Activated CD4-positive, alpha-beta T cell treated with anti-CD3 and anti-CD28 coated beads, Interleukin-2, Interleukin-6, amounts not matched to agents 100 ng/mL and 50 ng/mL, durations not matched to agents 16 hours and 8 hours (primary cell): ENCODE data around the gene TRIM33.
A peak's percentile ranks its signal among the peaks of the same experiment; 100 is the strongest.
"Not testable (repeated sequence)": the region's sequence is repeated elsewhere in the genome, so short reads cannot be mapped to it uniquely, and the experiment has no call there.

Source experiments
- DNase-seq: peaks from one replicate; pipeline ENCODE4 v3.0.0-alpha.2; 2020

Gene TRIM33

DNA sequence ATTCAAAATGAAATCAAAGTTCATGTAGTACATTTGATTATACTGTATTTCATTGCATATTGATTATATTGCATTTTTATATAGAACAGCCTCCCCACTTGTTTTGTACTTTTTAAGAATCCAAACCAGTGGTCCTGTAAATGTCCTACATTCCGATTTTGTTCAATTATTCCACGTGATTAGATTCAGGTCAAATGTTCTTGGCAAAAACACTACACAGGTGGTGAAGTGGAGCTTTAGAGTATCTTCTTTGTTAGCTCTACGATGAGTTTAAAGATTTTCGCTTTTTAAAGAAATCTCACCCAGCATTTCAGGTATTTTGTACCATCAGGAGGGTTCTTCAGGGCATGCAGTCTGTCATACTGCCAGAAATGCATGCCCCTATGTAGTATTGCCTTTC lies 120.6 kb downstream of the TRIM33 start:
- no peak for DNase-seq

DNA sequence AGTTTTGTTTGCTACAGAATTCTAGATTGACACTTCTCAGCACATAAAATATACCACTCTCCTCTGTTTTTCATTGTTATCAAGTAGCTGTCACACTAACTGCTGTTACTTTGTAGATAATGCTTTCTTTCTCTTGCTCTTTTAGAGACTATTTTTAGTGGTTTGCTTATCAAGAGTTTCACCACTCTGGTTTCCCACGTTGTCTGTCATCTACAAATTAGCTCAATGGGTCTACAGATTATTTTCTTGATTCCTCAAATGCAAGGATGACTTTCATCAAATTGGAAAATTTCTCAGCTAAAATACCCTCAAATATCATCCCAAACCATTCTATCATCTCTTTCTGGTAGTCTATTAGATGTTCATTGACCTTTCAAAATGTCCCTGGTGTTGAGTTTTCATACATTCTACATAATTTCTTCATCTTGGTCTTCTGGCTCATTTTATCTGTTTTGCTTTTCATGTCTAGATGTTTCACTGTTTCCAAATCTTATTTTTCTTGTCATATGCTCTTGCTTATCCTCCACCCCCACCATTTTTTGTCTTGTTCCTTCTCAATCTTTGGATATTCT lies 122.5 kb downstream of the TRIM33 start:
- DNase-seq: no peak

DNA sequence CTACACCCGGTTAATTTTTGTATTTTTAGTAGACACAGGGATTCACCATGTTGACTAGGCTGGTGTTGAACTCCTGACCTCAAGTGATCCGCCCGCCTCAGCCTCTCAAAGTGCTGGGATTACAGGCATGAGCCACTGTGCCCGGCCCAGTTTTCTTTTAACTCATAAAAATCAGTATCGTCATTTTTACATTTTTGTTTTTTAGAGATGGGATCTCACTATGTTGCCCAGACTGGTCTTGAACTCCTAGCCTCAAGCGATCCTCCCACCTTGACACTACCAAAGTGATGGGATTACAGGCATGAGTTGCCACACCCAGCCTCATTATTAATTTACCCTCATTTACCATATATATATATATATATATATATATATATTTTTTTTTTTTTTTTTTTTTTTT lies 123.4 kb downstream of the TRIM33 start:
- DNase-seq: not testable (repeated sequence)

DNA sequence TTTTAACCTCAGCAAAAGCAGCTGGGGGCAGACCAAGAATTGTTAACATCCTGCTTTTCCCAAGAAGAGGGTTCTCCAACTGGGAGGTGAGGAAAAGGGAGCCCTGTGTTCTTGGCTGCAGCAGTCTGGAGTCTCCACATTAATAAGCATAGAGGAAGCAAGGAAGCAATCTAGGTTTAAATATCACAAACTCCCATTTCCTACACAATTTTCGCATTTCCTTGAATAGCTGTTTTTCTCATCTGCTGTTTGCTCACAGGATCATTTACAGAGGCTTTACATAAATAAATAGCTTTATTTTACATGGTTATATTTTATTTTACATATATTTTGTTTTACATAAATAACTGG lies 124.0 kb downstream of the TRIM33 start:
- no peak for DNase-seq

DNA sequence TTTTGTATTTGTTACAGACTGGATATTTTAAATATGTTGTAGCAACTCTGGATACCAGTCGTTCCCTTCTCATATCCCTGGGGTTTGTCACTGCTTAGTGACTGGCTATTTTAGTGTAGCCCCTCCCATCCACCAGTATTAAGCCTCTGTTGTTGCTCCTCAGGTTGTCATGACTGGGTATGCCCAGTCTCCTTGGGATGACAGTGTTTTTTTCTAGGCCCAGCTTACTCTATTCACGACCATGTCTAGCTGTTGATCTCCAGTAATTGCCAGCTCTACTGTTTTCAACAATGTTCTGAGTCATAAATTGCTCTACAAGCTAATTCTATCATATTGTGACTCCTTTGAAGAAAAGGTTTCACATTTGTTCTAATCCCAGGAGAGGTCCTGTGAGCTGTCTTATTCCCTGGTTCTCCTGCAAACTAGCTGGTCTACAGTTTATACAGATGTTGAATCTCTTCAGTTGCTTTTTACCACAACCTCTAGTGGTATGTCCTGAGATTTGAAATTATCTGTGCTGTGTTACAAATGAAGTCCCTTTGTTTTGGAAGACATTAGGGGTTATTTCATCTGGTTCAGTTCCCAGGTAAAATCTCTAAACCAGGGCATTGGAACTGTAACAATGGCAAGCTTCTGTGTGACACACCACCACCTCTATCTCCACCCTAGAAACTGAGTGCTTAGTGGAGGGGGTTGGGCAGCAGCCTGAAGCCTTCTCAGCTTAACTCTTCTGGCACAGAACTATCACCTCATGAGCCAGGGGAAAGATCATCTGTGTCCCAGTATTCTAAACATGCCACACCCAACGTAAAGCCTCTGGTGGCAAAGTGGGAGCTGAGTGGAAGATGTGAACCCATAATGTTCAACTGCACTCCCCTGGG lies 124.6 kb downstream of the TRIM33 start:
- DNase-seq: peak; percentile 3

DNA sequence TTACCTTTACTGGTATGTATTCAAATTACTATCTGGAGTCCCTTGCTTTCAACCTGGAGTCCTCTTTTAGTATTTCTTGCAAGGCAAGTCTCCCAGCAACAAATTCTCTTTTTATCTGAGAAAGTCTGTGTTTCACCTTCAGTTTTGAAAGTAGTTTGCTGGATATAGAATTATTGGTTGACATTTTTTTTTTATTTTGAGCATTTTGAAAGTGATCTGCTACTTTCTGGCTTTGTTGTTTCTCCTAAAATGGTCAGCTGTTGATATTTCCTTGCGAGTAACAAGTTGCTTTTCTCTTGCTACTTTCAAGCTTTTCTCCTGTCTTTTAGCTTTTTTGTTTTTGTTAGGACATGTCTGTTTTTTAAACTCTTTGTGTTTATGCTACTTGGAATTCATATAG lies 126.1 kb downstream of the TRIM33 start:
- no peak for DNase-seq

DNA sequence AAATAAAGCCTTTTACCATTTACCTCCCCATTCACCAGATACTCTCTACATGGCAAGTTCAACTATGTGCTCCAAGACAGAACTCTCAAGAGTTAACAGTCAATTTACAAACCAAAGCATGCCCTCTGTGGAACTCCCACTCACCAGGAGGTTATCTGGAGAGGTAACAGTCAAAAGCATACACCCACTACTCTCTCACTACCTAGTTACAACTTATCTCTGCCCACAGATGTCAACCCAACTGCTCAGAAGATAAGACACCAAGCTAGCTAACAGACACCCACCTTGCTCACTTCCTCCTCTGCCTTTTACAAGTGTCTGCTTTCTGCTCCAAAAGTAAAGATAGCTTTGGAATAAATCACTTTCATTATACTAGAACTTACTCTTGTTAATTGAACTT lies 131.0 kb downstream of the TRIM33 start:
- no peak for DNase-seq

DNA sequence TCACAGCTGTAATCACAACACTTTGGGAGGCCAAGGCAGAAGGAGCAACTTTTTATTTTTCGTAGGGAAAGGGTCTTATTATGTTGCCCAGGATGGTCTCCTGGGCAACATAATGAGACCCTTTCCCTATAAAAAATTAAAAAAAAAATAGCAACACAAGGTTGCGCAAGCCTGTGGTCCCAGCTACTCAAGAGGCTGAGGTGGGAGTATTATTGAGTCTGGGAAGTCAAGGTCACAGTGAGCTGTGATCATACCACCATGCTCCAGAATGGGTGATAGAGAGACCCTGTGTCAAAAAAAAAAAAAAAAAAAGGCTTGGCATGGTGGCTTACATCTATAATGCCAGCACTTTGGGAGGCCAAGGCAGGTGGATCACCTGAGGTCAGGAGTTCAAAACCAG lies 131.6 kb downstream of the TRIM33 start:
- no peak for DNase-seq

DNA sequence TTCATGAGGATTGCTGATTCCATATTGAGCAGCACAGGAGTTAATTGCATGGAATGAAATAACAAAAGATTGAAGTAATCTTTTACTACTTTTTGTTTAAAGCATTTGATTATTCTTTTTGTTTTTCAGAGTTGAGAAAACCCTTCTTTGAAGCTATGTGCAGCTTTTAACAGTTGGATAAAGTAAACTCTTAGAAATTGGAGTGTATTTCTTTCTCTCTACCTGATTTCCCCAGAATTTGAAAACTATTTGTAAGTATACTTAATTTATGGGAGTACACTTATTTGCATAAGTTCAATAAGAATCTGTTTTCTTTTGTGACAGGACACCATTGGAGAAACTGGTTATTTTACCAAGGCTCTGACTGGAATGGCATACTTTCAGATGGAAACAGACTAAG lies 133.6 kb downstream of the TRIM33 start:
- no peak for DNase-seq

DNA sequence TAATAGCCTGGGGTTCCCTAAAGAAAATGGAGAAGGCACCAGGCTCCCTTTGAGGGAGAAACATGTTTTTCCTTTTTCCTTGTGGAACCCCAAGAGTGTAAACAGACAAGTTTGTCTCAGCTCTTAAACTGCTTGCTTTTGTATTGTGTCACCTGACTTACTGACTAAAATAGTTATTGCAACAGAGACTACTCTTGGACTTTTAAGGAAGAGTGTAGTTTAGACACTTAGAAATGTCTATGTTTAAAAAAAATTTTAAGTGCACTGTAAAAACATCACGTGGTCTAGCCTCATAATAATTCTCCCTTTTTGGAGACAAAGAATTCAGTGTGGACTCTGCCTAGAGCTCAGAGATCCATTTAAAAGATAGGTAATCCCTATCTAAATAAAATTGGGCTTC lies 141.1 kb downstream of the TRIM33 start:
- DNase-seq: no peak

DNA sequence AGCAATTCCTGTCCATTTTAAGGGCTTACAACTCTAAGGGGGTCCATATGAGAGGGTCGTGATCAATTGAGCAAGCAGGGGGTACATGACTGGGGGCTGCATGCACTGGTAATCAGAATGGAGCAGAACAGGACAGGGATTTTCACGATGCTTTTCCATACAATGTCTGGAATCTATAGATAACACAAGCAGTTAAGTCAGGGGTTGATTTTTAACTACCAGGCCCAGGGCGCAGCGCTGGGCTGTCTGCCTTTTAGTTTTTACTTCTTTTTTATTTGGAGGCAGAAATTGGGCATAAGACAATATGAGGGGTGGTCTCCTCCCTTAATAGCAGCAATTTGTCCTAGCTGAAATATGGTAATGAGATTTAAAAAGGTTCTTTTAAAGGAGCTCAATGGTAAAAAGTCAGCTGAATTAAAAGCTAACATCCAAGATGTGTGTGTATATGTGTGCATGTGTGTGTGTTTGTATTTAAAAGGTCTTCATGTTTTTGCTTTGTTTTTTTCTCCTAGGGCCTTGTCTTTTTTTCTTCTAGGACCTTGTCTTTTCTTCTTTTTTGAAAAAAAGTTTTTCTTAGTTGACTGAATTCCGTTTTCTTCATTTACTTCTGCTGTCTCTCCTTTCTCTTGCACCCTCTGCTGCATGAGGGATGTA lies 141.6 kb downstream of the TRIM33 start:
- DNase-seq: not testable (repeated sequence)

DNA sequence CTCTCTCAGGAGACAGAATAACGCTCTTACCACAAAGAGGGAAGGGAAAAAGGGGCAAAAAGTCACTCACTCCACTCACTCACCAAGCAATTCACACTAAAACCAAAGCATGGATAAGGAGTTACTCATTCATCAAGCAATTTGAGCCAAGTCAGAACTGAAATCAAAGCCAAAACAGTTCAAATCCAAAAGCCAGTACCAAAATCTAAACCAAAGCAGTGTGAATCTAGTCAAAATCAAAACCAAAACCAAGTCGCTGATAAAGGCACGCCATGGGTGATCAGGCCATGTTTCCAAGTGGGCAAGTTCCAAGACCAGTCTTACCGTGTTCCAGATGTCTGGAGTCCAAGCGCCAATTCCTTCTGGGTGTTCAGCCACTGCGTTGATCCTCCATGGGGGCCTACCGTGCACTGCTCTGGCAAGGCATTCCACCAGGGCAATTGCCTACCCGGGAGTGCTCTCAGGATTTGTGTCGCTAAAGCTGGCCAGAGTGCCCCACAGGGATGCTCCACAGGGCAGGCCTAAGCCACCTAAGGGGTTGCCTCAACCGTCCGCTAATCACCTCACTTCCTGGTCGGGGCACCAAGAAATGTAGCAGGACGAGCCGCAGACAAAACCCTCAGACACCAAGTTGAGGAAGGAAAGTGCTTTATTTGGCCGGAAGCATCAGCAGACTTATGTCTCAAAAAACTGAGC lies 142.3 kb downstream of the TRIM33 start:
- no peak for DNase-seq

DNA sequence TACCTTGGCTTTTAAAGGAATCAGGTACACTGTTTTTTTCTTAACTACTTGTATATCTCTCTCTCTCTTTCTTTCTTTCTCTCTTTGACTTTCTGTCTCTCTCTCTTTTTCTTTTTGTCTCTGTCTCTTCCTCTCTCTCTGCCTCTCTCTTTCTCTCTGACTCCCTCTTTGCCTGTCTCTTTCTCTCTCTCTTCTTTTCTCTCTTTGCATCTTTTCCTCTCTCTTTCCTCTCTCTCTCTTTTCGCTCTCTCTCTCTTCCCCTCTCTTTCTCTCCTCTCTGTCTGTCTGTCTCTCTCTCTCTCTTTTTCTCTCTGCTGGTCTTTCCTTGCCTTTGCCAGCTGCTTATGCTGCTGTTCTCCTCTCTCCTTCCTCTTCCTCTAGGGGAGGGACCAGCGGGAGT lies 143.2 kb downstream of the TRIM33 start:
- DNase-seq: no peak

DNA sequence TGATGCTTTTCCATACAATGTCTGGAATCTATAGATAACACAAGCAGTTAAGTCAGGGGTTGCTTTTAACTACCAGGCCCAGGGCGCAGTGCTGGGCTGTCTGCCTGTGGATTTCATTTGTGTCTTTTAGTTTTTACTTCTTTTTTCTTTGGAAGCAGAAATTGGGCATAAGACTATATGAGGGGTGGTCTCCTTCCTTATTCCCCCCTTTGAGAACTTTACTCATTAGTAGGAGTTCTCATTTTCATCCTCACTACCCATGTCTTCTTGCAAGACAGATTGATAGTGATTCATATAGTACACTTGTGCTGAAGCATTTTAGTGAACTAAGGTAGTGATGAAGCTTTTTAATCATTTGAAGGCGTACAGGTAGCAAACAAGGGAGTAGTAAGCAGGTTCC lies 147.8 kb downstream of the TRIM33 start:
- not testable (repeated sequence) for DNase-seq

DNA sequence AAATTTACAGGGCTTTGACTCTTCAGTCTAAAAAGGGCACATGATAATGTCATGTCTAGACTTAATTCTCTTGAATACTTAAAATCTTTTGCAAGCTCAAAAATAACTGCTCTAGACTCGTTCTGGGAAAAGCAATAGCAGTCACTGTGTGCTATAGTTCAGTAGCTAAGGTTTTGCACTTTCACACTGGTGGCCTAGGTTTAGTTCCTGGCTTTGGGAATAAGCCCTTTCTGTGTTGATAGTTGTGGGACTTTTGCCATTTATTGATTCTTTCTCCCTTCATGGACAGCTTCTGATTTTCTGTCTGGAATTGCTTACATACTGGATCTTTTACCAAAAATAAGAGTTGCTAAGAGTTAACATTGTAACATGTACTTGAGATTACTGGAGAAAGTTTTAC lies 151.2 kb downstream of the TRIM33 start:
- DNase-seq: no peak

DNA sequence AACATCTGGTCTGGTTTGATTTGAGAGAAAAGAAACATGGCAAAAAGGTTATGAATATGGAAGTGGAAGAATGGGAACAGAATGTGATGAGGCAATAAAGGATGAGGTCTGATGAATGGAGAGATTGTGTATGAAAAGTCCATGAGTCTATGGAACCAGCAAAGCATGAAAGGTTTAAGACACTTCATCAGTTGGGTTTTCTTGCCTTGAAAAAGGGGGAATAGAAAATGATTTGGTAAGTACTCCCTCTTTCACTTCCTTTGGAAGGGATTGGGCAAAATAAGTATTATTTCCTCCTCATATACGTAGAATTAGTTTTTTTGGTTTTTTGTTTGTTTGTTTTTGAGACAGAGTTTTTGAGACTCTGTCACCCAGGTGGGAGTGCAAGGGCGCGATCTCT lies 155.8 kb downstream of the TRIM33 start:
- no peak for DNase-seq

DNA sequence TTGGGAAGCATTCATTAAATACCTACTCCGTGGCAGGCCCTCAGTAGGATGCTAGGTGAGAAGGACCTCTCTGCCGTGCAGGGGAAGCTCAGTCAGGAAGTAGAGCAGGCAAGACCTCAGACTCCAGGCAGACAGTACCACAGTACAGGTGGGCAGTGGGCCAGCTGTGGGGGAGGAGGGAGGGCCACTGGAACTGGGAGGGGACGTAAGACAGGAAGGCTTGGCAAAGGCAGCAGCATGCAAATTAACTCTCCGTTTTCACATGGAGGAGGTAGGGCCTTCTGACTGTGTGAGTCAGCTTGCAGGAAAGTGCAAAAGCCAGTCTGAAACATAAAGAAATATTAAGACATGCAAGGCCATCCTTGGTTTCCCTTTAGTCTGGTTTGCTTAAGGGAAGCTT lies 157.7 kb downstream of the TRIM33 start:
- no peak for DNase-seq

DNA sequence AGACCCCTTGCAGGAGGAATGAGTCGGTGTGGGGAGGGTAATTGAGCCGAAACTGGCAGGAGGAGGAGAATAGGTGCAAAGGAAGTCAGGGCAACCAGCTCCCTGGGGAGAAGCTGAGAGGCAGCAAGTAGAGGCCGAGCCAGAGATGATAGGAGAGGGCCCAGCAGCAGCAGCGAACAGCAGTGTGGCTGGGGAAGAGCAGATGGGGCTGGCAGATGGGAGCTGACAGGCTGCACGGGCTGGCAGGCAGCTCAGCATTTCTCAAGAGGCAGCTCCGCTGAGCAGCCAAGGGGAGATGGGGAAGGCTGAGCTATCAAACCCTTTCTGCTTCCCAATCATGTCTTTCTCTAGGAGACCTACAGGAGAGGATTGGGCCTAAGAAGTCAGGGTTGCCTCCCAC lies 158.2 kb downstream of the TRIM33 start:
- no peak for DNase-seq

DNA sequence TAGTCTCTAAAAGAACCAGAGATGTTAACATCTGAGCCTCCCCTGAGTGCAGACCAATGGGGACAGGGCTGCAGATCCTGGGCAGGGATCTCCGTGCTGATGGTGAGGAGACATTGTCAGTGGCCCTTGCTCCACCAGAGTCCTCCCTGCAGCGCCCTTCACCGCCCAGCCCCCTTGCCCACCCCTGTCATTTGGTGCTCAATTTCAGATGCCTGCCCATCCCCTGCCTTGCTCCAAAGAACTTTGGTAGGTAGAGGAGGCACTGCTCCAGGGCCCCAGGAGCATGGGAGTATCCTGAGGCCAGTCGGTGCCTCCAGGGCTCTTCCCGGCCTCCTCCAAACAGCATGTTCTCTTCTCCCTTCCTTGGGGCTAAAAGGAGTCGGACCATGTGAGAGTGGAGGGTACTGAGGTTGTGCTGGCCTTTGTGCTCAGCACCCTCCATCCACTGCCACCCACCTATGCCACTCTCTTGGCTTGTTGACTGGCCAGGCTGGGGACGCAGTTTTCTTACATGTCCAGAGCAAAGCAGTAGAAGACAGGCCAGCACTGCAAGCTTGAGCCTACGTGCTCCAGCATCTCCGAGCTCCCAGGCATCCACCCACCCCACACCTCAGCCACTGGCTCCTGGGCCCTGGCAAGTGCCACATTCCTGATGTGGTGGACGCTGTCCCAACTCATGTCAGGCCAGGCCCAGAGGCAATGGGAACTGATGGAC lies 160.1 kb downstream of the TRIM33 start:
- DNase-seq: no peak

DNA sequence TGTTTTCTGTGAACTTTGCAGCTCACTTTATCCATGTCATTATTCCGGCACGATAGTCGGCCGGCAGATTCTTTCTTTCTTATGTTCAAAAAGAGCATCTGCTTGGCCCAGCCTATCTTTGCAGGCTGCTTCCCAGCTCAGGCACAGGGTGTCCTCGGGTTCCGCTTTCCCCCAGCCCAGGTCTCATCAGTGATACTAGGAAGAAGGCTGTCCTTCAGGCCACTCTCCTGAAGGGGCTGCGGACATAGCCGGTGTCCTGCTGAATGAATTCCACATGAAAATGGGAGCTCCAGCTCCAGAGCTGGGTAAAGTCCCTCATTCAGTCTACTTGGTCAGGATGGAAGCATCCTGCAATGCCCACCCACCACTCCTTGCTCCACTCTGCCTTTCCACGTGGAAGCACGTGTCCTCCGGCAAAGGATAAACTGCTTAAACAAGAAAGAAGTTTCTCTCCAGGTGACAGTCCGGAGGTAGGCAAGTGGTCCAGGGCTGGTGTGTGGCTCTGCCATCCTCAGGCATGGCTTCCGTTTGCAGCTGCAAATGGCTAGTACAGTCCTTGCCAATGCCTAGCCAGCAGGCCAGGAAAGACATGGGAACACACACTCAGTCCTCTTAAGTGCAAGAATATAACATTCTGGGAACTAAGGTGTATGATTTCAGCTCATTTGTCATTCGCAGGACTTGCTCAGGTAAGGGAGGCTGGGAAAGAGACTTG lies 161.0 kb downstream of the TRIM33 start:
- DNase-seq: no peak

DNA sequence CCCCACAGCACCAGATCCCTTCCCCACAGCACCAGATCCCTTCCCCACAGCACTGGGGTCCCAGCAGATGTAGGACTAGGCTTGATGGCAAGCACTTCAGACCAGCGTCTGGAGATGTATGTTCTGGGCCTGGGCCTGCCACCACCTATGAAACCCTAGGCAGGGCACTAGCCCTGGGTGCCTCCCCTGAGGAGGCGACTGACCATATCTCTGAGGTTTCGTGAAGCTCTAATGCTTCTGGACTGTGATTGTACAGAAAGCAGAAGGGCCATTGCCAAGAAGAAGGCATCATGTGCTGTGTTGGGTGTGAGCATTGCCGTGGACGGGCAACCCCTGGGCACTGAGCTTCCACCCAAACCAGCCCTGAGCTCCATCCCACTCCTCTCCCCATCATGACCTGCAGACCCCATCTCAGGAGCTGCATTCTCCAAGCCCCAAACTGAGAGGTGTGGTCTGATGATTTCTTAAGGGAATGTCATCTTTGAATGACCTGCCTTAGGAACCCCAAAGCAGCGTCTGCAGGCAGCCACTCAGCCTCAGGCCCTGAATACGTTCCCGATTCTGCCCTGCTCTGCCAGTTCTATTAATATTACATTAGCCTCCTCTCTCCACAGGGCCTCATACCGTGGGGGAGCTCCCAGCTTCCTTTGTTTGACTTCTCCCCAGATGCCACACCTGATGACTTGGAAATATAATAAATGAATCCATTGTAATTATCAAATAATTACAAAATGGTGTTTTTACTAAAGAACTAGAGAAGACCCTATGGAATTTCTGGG lies 163.4 kb downstream of the TRIM33 start:
- no peak for DNase-seq
